Fibroblast of mammary gland (primary cell): ENCODE results near the gene GSG1.
A peak's percentile ranks its signal among the peaks of the same experiment; 100 is the strongest.

ENCODE experiments used
- DNase-seq: peaks from one replicate; pipeline ENCODE4 v3.0.0-alpha.2; 2010; ENCODE audit warnings: low read depth
- H3K4me3 ChIP-seq: 2 replicates; pipeline ENCODE4 v1.5.1; 2011; ENCODE audit warnings: low read depth, mild to moderate bottlenecking, low read length, moderate library complexity; ENCODE audit not compliant: control insufficient read depth
- TF ChIP-seq, protein P1 (sequence below): conservative IDR thresholded peaks from 2 replicates; pipeline ENCODE4 v1.5.1; 2011; ENCODE audit warnings: low read depth, low read length, inconsistent platforms; ENCODE audit not compliant: control insufficient read depth, insufficient read depth

Gene GSG1

DNA sequence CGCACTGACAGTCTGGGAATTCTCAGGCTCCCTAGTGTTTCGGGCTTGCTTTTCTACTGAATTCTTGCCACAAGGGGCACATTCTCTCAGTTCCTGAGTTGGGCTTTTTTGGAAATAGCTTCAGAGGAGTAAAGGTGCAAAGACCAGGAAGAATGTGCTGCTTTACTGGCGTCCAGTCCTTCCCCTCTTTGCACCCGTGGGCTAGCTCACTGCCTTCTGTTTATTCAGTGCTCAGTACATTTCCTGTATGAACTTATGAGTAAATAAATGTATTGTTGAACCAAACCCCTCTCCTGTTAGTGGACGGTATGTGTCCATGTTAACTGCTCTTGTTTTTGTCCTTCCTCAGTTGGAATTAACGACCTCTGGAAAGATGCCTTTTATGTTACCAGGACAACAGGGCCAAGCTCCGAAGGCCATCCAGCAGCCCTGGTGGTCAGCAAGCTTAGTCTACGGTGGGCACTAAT, 24.0 kb downstream of the GSG1 start:
- no peak for DNase-seq
- TF ChIP-seq, protein P1, sequence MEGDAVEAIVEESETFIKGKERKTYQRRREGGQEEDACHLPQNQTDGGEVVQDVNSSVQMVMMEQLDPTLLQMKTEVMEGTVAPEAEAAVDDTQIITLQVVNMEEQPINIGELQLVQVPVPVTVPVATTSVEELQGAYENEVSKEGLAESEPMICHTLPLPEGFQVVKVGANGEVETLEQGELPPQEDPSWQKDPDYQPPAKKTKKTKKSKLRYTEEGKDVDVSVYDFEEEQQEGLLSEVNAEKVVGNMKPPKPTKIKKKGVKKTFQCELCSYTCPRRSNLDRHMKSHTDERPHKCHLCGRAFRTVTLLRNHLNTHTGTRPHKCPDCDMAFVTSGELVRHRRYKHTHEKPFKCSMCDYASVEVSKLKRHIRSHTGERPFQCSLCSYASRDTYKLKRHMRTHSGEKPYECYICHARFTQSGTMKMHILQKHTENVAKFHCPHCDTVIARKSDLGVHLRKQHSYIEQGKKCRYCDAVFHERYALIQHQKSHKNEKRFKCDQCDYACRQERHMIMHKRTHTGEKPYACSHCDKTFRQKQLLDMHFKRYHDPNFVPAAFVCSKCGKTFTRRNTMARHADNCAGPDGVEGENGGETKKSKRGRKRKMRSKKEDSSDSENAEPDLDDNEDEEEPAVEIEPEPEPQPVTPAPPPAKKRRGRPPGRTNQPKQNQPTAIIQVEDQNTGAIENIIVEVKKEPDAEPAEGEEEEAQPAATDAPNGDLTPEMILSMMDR = no peak

DNA sequence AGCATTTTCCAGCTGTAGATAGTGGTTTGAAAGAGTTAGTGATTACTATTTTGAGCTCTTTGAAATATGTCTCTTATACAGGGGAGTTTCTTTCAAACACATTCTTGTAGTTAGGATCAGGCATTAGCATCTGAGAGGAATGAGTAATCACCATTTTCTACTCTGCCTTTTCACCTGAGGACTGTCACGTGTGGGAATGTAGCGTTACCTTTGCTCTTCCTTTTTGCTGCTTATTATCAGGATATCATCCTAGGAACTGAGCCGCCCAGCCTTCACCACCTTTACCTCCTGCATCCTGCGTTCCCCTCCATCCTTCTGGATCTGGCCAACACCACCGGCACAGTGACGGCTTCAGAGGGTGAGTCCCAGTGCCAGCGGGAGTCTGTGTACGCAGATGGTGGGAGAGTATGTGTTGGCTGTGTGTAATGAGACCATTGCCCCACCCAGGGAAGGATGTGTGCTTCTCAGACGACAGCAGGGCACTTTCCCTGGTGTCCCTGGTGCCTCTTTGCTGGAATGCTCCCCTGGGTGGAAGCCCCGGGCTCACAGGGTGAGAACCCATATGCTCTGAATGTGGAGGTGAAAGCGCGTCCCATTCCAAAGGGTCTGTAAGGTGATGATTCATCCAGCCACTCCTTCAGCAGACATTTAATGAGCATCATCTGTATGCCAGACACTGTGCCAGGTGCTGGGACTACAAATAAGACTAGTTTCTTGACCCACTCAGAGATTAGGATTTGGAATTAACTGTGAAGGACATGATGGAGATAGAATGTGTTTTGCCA, 27.5 kb downstream of the GSG1 start:
- H3K4me3 ChIP-seq = no peak overlapping the region
- TF ChIP-seq, protein P1 = no peak
- DNase-seq = no peak

More for the DNA sequence above, 24.0 kb downstream of the GSG1 start:
- H3K4me3 ChIP-seq = no peak overlapping the region

- H3K4me3 ChIP-seq = no peak overlapping the region
- DNase-seq = no peak
- TF ChIP-seq, protein P1 = no peak
These were observed 28.4 kb downstream of the GSG1 start for GRCh38 chr12:13075118-13075480.

DNA sequence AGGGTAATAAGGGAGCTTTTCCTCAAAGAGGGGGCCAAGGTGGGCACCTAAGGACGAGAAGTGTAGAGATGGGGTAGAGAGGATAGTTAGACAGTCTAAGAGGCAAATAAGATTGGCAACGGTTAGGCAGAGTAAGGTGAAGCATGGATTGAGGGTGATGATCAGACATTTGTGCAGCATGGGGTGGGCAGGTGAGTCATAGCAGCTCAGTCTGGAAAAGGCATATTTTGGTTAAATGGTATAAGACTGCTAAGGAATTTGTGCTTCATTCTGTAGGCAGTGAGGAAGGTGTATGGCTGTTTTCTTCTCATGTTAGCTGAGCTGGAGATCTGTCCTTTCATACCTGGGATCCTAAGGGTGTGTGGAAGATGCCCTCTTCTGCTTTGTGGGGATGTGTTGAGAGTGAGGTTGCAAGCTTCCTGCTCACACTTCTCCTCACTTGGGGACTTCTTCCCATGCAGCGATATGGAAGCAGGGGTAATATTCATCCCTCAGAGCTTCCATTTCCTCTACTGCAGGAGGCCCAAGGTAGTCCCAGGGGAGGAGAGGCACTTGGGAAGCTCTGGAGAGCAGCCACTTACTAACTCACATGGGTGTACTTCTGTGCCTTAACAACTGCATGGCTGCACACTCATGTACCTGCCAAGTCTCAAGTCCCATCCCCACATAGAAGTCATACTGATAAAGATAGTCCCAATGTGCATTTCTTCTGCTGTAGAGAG, 28.9 kb downstream of the GSG1 start:
- no peak for DNase-seq
- no peak overlapping the region for H3K4me3 ChIP-seq
- TF ChIP-seq, protein P1 = no peak

DNA sequence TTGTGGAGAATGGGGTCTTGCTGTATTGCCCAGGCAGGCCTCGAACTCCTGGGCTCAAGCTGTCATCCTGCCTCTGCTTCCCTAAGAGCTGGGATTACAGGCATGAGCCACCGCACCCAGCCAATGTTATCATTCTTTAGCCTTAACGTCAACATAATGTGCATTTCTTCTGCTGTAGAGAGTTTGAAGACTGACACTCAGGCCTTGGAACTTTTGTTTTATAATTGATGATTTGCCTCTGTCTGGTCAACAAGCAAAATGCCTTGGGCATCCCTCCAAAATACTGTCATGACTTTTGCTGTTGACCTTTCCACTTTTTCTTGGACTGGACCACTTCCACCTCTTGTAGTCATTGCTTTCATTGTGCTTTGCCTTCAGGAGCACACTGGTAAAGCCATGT, 30.3 kb downstream of the GSG1 start:
- TF ChIP-seq, protein P1 = no peak
- DNase-seq = peak; percentile 24
- H3K4me3 ChIP-seq = no peak overlapping the region

GRCh38 chr12:13071305-13072280, 31.9 kb downstream of the GSG1 start:
- H3K4me3 ChIP-seq = no peak overlapping the region
- DNase-seq = no peak
- TF ChIP-seq, protein P1 = no peak
